ENCODE measurements around the gene METTL16.

DNA sequence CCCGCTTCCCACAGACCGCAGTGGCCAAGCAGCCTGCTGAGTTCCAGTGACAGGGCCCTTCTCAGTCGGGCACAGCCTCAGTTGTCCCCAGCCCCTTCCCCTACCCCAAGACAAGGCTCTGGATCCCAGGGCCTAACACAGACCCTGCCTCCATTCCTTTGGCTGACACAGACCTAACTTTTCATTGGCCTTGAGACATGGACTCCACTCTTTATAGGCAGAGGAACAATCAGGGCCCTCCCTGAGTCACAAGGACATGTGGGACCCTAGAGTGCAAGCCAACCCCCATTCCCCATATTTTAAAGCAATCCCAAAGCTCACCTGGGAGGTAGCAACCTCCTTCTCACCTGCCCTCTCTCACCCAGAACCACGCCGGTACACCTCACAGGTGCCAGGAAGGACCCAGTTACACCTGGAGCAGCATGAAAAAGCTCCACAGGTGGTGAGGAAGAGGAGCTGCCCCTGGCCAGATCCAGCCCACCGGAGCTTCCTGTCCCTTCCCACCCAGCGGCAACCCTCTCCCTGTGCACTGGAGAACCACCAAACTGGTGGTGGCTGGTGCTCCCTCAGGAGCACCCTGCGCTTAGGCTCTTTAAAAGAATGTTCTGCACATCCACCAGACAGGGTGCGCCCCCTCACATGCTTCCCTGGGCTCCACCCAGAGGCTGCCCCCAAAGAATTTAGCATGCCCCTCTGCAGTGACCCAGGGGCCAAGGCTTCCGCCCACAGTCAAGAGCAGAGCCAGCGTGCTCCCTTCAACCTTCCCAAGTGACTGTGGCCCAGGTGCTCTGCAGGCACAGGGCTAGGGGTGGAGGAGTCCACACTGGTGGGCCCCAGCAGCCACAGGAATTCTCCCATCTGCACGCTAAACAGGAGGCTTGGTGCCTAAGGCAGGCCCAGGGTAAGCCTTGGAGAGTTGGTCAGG lies 114.2 kb downstream of the METTL16 start:
- TF ChIP-seq NR3C1 (CRISPR knock-in tag; conservative IDR thresholded peaks at IDR 0.05; ENCODE audit: low read depth) (no peak), IRF2 (CRISPR knock-in tag; IDR thresholded peaks at IDR 0.05; ENCODE audit: borderline replicate concordance, low read depth) (no peak), ZNF263 (CRISPR knock-in tag; IDR thresholded peaks at IDR 0.05; ENCODE audit: low read depth) (peak; percentile 68; the same call in 1 of the 2 replicates), ELF4 (CRISPR knock-in tag; IDR thresholded peaks at IDR 0.05; ENCODE audit: low read depth) (no peak), KAT7 (CRISPR knock-in tag; IDR thresholded peaks at IDR 0.05; ENCODE audit: borderline replicate concordance) (no peak), SOX15 (CRISPR knock-in tag; IDR thresholded peaks at IDR 0.05) (no peak), NR2C2 (CRISPR knock-in tag; IDR thresholded peaks at IDR 0.05) (no peak)
- TF ChIP-seq, protein P1, sequence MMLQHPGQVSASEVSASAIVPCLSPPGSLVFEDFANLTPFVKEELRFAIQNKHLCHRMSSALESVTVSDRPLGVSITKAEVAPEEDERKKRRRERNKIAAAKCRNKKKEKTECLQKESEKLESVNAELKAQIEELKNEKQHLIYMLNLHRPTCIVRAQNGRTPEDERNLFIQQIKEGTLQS (CRISPR knock-in tag; conservative IDR thresholded peaks at IDR 0.05), result no peak
- TF ChIP-seq, protein P2, sequence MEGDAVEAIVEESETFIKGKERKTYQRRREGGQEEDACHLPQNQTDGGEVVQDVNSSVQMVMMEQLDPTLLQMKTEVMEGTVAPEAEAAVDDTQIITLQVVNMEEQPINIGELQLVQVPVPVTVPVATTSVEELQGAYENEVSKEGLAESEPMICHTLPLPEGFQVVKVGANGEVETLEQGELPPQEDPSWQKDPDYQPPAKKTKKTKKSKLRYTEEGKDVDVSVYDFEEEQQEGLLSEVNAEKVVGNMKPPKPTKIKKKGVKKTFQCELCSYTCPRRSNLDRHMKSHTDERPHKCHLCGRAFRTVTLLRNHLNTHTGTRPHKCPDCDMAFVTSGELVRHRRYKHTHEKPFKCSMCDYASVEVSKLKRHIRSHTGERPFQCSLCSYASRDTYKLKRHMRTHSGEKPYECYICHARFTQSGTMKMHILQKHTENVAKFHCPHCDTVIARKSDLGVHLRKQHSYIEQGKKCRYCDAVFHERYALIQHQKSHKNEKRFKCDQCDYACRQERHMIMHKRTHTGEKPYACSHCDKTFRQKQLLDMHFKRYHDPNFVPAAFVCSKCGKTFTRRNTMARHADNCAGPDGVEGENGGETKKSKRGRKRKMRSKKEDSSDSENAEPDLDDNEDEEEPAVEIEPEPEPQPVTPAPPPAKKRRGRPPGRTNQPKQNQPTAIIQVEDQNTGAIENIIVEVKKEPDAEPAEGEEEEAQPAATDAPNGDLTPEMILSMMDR (IDR thresholded peaks at IDR 0.05), result no peak
- TF ChIP-seq, protein P3, sequence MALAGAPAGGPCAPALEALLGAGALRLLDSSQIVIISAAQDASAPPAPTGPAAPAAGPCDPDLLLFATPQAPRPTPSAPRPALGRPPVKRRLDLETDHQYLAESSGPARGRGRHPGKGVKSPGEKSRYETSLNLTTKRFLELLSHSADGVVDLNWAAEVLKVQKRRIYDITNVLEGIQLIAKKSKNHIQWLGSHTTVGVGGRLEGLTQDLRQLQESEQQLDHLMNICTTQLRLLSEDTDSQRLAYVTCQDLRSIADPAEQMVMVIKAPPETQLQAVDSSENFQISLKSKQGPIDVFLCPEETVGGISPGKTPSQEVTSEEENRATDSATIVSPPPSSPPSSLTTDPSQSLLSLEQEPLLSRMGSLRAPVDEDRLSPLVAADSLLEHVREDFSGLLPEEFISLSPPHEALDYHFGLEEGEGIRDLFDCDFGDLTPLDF (CRISPR knock-in tag; IDR thresholded peaks at IDR 0.05), result no peak
- TF ChIP-seq, protein P4, sequence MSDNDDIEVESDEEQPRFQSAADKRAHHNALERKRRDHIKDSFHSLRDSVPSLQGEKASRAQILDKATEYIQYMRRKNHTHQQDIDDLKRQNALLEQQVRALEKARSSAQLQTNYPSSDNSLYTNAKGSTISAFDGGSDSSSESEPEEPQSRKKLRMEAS (CRISPR knock-in tag; IDR thresholded peaks at IDR 0.05), result no peak
- TF ChIP-seq, protein P5, sequence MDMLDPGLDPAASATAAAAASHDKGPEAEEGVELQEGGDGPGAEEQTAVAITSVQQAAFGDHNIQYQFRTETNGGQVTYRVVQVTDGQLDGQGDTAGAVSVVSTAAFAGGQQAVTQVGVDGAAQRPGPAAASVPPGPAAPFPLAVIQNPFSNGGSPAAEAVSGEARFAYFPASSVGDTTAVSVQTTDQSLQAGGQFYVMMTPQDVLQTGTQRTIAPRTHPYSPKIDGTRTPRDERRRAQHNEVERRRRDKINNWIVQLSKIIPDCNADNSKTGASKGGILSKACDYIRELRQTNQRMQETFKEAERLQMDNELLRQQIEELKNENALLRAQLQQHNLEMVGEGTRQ (CRISPR knock-in tag; IDR thresholded peaks at IDR 0.05), result no peak
